HEK293 (cell line): ENCODE results near the gene SLC38A3.

Experiments used
- CTCF ChIA-PET: fragments of 350-600 bp; formaldehyde crosslinking; extraction: SDS; loops from one replicate; lab custom pipeline; 2021; ENCODE audit warnings: antibody characterized with exemption; lab: Yijun Ruan, JAX
- POLR2A ChIA-PET: fragments of 300-600 bp; formaldehyde crosslinking; extraction: SDS; loops from one replicate; lab custom pipeline; 2020; ENCODE audit warnings: antibody characterized with exemption, inconsistent platforms; lab: Yijun Ruan, JAX
- H3K27ac ChIP-seq: fragments of 200-500 bp; sonication (Bioruptor generic); 2 replicates; pipeline ENCODE4 v1.5.1; 2014; ENCODE audit warnings: low read depth, low read length, control low read depth, inconsistent platforms; ENCODE audit errors: extremely low read depth
- H3K36me3 ChIP-seq, 2 experiments: fragments of 200-500 bp in 1 of 2; sonication (Bioruptor generic) in 1 of 2; 1 replicate in 1 of 2; 2 replicates in 1 of 2; pipeline ENCODE4 v1.5.1; 2014 to 2017; ENCODE audit warnings: inconsistent platforms in 2 of 2, low read length in 2 of 2; ENCODE audit not compliant: control insufficient read depth in 2 of 2, insufficient read depth in 1 of 2
- H3K4me1 ChIP-seq: fragments of 200-500 bp; sonication (Bioruptor generic); 2 replicates; pipeline ENCODE4 v1.5.1; 2014; ENCODE audit warnings: mild to moderate bottlenecking, low read length, inconsistent platforms; ENCODE audit not compliant: control insufficient read depth, insufficient read depth
- H3K4me3 ChIP-seq: 2 replicates; pipeline ENCODE4 v1.5.1; 2011; ENCODE audit warnings: low read depth, mild to moderate bottlenecking, control low read depth, low read length, moderate library complexity
- H3K9me3 ChIP-seq: fragments of 200-500 bp; sonication (Bioruptor generic); 2 replicates; pipeline ENCODE4 v1.5.1; 2014; ENCODE audit warnings: low read depth, low read length, inconsistent platforms; ENCODE audit not compliant: control insufficient read depth, insufficient read depth
- BCL11A ChIP-seq: fragments of 450-650 bp; formaldehyde crosslinking; IDR thresholded peaks from 2 replicates; pipeline ENCODE4 v1.5.1; 2016; ENCODE audit warnings: low read depth, missing biosample characterization, missing genetic modification characterization
- CTCF ChIP-seq: fragments of 450-650 bp; formaldehyde crosslinking; IDR thresholded peaks from 2 replicates; pipeline ENCODE4 v1.5.1; 2016; ENCODE audit warnings: missing biosample characterization, missing genetic modification characterization
- EGR2 ChIP-seq: fragments of 450-650 bp; formaldehyde crosslinking; IDR thresholded peaks from 2 replicates; pipeline ENCODE4 v1.5.1; 2016; ENCODE audit warnings: low read depth, missing biosample characterization, missing genetic modification characterization
- GLIS2 ChIP-seq: fragments of 450-650 bp; formaldehyde crosslinking; IDR thresholded peaks from 2 replicates; pipeline ENCODE4 v1.5.1; 2016; ENCODE audit warnings: missing biosample characterization, missing genetic modification characterization
- OVOL3 ChIP-seq: fragments of 450-650 bp; formaldehyde crosslinking; IDR thresholded peaks from 2 replicates; pipeline ENCODE4 v1.5.1; 2016; ENCODE audit warnings: missing biosample characterization, missing genetic modification characterization
- SP2 ChIP-seq: fragments of 450-650 bp; formaldehyde crosslinking; IDR thresholded peaks from 2 replicates; pipeline ENCODE4 v1.5.1; 2016; ENCODE audit warnings: missing biosample characterization, missing genetic modification characterization
- SP3 ChIP-seq: fragments of 450-650 bp; formaldehyde crosslinking; IDR thresholded peaks from 2 replicates; pipeline ENCODE4 v1.5.1; 2016; ENCODE audit warnings: missing biosample characterization, missing genetic modification characterization
- ZBTB1 ChIP-seq: fragments of 450-650 bp; formaldehyde crosslinking; IDR thresholded peaks from 2 replicates; pipeline ENCODE4 v1.5.1; 2016; ENCODE audit warnings: missing biosample characterization, missing genetic modification characterization
- ZBTB10 ChIP-seq: fragments of 450-650 bp; formaldehyde crosslinking; IDR thresholded peaks from 2 replicates; pipeline ENCODE4 v1.5.1; 2016; ENCODE audit warnings: missing biosample characterization, missing genetic modification characterization
- ZBTB17 ChIP-seq: fragments of 450-650 bp; formaldehyde crosslinking; IDR thresholded peaks from 2 replicates; pipeline ENCODE4 v1.5.1; 2016; ENCODE audit warnings: missing biosample characterization, missing genetic modification characterization
- ZBTB26 ChIP-seq: fragments of 450-650 bp; formaldehyde crosslinking; optimal IDR thresholded peaks from 2 replicates; pipeline ENCODE3; 2016; ENCODE audit warnings: missing biosample characterization, mild to moderate bottlenecking, missing genetic modification characterization
- ZBTB8A ChIP-seq: fragments of 450-650 bp; formaldehyde crosslinking; IDR thresholded peaks from 2 replicates; pipeline ENCODE4 v1.5.1; 2016; ENCODE audit warnings: missing biosample characterization, missing genetic modification characterization
- ZEB2 ChIP-seq: fragments of 450-650 bp; formaldehyde crosslinking; IDR thresholded peaks from 2 replicates; pipeline ENCODE4 v1.5.1; 2016; ENCODE audit warnings: missing biosample characterization, missing genetic modification characterization
- ZFHX2 ChIP-seq: fragments of 450-650 bp; formaldehyde crosslinking; conservative IDR thresholded peaks from 2 replicates; pipeline ENCODE4 v1.5.1; 2016; ENCODE audit warnings: missing biosample characterization, missing genetic modification characterization
- ZFP37 ChIP-seq: fragments of 450-650 bp; formaldehyde crosslinking; IDR thresholded peaks from 2 replicates; pipeline ENCODE4 v1.5.1; 2016; ENCODE audit warnings: missing biosample characterization, missing genetic modification characterization
- ZNF10 ChIP-seq: fragments of 450-650 bp; formaldehyde crosslinking; IDR thresholded peaks from 2 replicates; pipeline ENCODE4 v1.5.1; 2017; ENCODE audit warnings: missing biosample characterization, missing genetic modification characterization
- ZNF18 ChIP-seq: fragments of 450-650 bp; formaldehyde crosslinking; IDR thresholded peaks from 2 replicates; pipeline ENCODE4 v1.5.1; 2016; ENCODE audit warnings: missing biosample characterization, missing genetic modification characterization
- ZNF354C ChIP-seq: fragments of 450-650 bp; formaldehyde crosslinking; IDR thresholded peaks from 2 replicates; pipeline ENCODE4 v1.5.1; 2016; ENCODE audit warnings: missing biosample characterization, missing genetic modification characterization, low read depth, borderline replicate concordance
- ZNF391 ChIP-seq: fragments of 450-650 bp; formaldehyde crosslinking; IDR thresholded peaks from 2 replicates; pipeline ENCODE4 v1.5.1; 2016; ENCODE audit warnings: low read depth, missing biosample characterization, missing genetic modification characterization, borderline replicate concordance
- ZNF394 ChIP-seq: fragments of 450-650 bp; formaldehyde crosslinking; IDR thresholded peaks from 2 replicates; pipeline ENCODE4 v1.5.1; 2016; ENCODE audit warnings: missing biosample characterization, missing genetic modification characterization, mild to moderate bottlenecking, moderate library complexity, borderline replicate concordance
- ZNF398 ChIP-seq: fragments of 450-650 bp; formaldehyde crosslinking; IDR thresholded peaks from 2 replicates; pipeline ENCODE4 v1.5.1; 2017; ENCODE audit warnings: missing biosample characterization, missing genetic modification characterization
- ZNF600 ChIP-seq: fragments of 450-650 bp; formaldehyde crosslinking; IDR thresholded peaks from 2 replicates; pipeline ENCODE4 v1.5.1; 2016; ENCODE audit warnings: missing biosample characterization, missing genetic modification characterization
- ZNF654 ChIP-seq: fragments of 450-650 bp; formaldehyde crosslinking; IDR thresholded peaks from 2 replicates; pipeline ENCODE4 v1.5.1; 2016; ENCODE audit warnings: low read depth, missing biosample characterization, missing genetic modification characterization
- ZNF777 ChIP-seq: fragments of 450-650 bp; formaldehyde crosslinking; IDR thresholded peaks from 2 replicates; pipeline ENCODE4 v1.5.1; 2017; ENCODE audit warnings: missing biosample characterization, missing genetic modification characterization, borderline replicate concordance
- ZNF843 ChIP-seq: fragments of 450-650 bp; formaldehyde crosslinking; IDR thresholded peaks from 2 replicates; pipeline ENCODE4 v1.5.1; 2016; ENCODE audit warnings: missing biosample characterization, missing genetic modification characterization
- ZXDB ChIP-seq: fragments of 450-650 bp; formaldehyde crosslinking; IDR thresholded peaks from 2 replicates; pipeline ENCODE4 v1.5.1; 2016; ENCODE audit warnings: missing biosample characterization, missing genetic modification characterization

Gene SLC38A3

GRCh38 chr3:50194128-50194902, 10.8 kb upstream of the SLC38A3 start:
- Histone ChIP-seq H3K36me3 (no peaks in the 10 kb centered on the region), H3K4me1 (no peaks in the 10 kb centered on the region), H3K27ac (no peak overlapping the region), H3K4me3 (no peak overlapping the region), H3K9me3 (no peaks in the 10 kb centered on the region)
- ChIA-PET CTCF (interaction anchor here (0.6 to 7.7 kb wide), 37 partner anchors 10 to 192 kb away, joined by 3 to 237 read pairs (median 6); partner anchors contain the start of genes GNAI2, LSMEM2, SEMA3B and SLC38A3), POLR2A (interaction anchor here (0.5 to 1.5 kb wide), 8 partner anchors 10 to 1149 kb away, joined by 3 to 7 read pairs (median 4); partner anchors contain the start of genes GNAI2, HYAL3, NAA80 and SLC38A3)
- TF ChIP-seq ZFP37 (tag by site-specific recombination) (no peak), ZNF10 (0 out of 2 replicates have a peak, but pooled peaks have one; percentile 55), ZBTB26 (tag by site-specific recombination) (peak; percentile 51), ZNF777 (tag by site-specific recombination) (no peak), ZNF354C (no peak), BCL11A (peak; percentile 31; the same call in 1 of the 2 replicates), ZNF654 (tag by site-specific recombination) (peak; percentile 56), ZNF391 (tag by site-specific recombination) (0 out of 2 replicates have a peak, but pooled peaks have one; percentile 40), ZNF843 (0 out of 2 replicates have a peak, but pooled peaks have one; percentile 11), SP3 (peak; percentile 30; the same call in 1 of the 2 replicates), ZNF18 (tag by site-specific recombination) (0 out of 2 replicates have a peak, but pooled peaks have one; percentile 35), CTCF (tag by site-specific recombination) (peak; percentile 91), ZFHX2 (tag by site-specific recombination) (peak; percentile 89), ZXDB (tag by site-specific recombination) (0 out of 2 replicates have a peak, but pooled peaks have one; percentile 14), ZNF600 (tag by site-specific recombination) (peak; percentile 18; the same call in 1 of the 2 replicates), GLIS2 (peak; percentile 69), ZEB2 (tag by site-specific recombination) (0 out of 2 replicates have a peak, but pooled peaks have one; percentile 35), ZNF398 (tag by site-specific recombination) (peak; percentile 54), ZBTB17 (tag by site-specific recombination) (peak; percentile 43; the same call in 1 of the 2 replicates), SP2 (tag by site-specific recombination) (no peak), ZBTB8A (tag by site-specific recombination) (0 out of 2 replicates have a peak, but pooled peaks have one; percentile 26), OVOL3 (tag by site-specific recombination) (no peak), EGR2 (peak; percentile 69; the same call in 1 of the 2 replicates), ZBTB1 (0 out of 2 replicates have a peak, but pooled peaks have one; percentile 29), ZBTB10 (tag by site-specific recombination) (peak; percentile 63), ZNF394 (tag by site-specific recombination) (no peak)
